Right ventricle myocardium superior (tissue), 1 donor: Measurements from ENCODE around the gene CNDP1. TPM values are rescaled to one million over a fixed set of nuclear protein-coding genes. Genes with fewer than 3 reads are reported as not detected.
"Not testable (repeated sequence)": the region's sequence is repeated elsewhere in the genome, so short reads cannot be mapped to it uniquely, and the experiment has no call there.

Experiments
- ATAC-seq: fragments of 200-7000 bp; cut with Tn5 transposase; one replicate; pipeline ENCODE4 v1.9.1; 2020; ENCODE audit warnings: mild to moderate bottlenecking; ENCODE audit not compliant: poor library complexity
- DNase-seq: peaks from one replicate; pipeline ENCODE4 v3.0.0-alpha.2; 2020
- intact Hi-C: fragments of 100-400 bp; cut with DNase I; formaldehyde crosslinking; loops from one replicate; pipeline ENCODE4 v1.11.2; 2022
- total RNA-seq: library from RNA; stranded (reverse); fragmentation: NEBNext Ultra II Directional; extraction: Animal tissue kit (Norgen Biotek cat#: 25700); gene quantifications from one replicate; pipeline ENCODE4 v1.2.1, GENCODE V29; 2021
- donor health status: DM: no; HTN: yes; CAD: no; lungs with severe emphysema.

CNDP1 gene
- total RNA-seq, 1 donor from 2014 or later: not detected

- DNase-seq (no peak), ATAC-seq (no peak)
- intact Hi-C loops: no loop called here
Measured at GRCh38 chr18:74516271-74517235, 17.7 kb upstream of the CNDP1 start.

- no peak for ATAC-seq
- intact Hi-C loops: no loop called here
- DNase-seq: no peak
Measured at GRCh38 chr18:74517236-74517630, 17.1 kb upstream of the CNDP1 start.

GRCh38 chr18:74518456-74519295 lies 15.6 kb upstream of the CNDP1 start:
- ATAC-seq (no peak), DNase-seq (no peak)
- intact Hi-C loops: no loop called here

- ATAC-seq (no peak), DNase-seq (no peak)
- intact Hi-C loops: no loop called here
Measured at GRCh38 chr18:74519320-74520095, 14.8 kb upstream of the CNDP1 start.

GRCh38 chr18:74520096-74520833 lies 14.0 kb upstream of the CNDP1 start:
- ATAC-seq (no peak), DNase-seq (no peak)
- intact Hi-C loops: no loop called here

- intact Hi-C loops: no loop called here
- DNase-seq: no peak
- no peak for ATAC-seq
Measured at GRCh38 chr18:74521068-74521725, 13.1 kb upstream of the CNDP1 start.

GRCh38 chr18:74522635-74523548 lies 11.4 kb upstream of the CNDP1 start:
- ATAC-seq: no peak
- DNase-seq: no peak
- intact Hi-C loops: no loop called here

GRCh38 chr18:74524097-74524496 lies 10.2 kb upstream of the CNDP1 start:
- DNase-seq: no peak
- intact Hi-C loops: no loop called here
- peak; percentile 47 for ATAC-seq

GRCh38 chr18:74524915-74525314 lies 9.4 kb upstream of the CNDP1 start:
- ATAC-seq, intact Hi-C loops: not testable (repeated sequence)

GRCh38 chr18:74525741-74526140 lies 8.6 kb upstream of the CNDP1 start:
- intact Hi-C loops: no loop called here
- no peak for ATAC-seq
- no peak for DNase-seq

More at GRCh38 chr18:74524915-74525314, 9.4 kb upstream of the CNDP1 start:
- DNase-seq: not testable (repeated sequence)

GRCh38 chr18:74526488-74526887 lies 7.8 kb upstream of the CNDP1 start:
- intact Hi-C loops: no loop called here
- DNase-seq (no peak), ATAC-seq (no peak)

- ATAC-seq (no peak), DNase-seq (no peak)
- intact Hi-C loops: no loop called here
Measured at GRCh38 chr18:74528478-74528877, 5.8 kb upstream of the CNDP1 start.

- intact Hi-C loops: no loop called here
- no peak for ATAC-seq
Measured at GRCh38 chr18:74528913-74529312, 5.4 kb upstream of the CNDP1 start.

GRCh38 chr18:74529378-74529777 lies 4.9 kb upstream of the CNDP1 start:
- intact Hi-C loops: no loop called here
- ATAC-seq (no peak), DNase-seq (no peak)

More at GRCh38 chr18:74528913-74529312, 5.4 kb upstream of the CNDP1 start:
- no peak for DNase-seq

GRCh38 chr18:74529811-74530583 lies 4.3 kb upstream of the CNDP1 start:
- no peak for ATAC-seq
- no peak for DNase-seq
- intact Hi-C loops: no loop called here

- DNase-seq (no peak), ATAC-seq (no peak)
- intact Hi-C loops: no loop called here
Measured at GRCh38 chr18:74530584-74530862, 3.8 kb upstream of the CNDP1 start.
